ENCODE measurements around the gene NOS1AP.

NOS1AP gene

DNA sequence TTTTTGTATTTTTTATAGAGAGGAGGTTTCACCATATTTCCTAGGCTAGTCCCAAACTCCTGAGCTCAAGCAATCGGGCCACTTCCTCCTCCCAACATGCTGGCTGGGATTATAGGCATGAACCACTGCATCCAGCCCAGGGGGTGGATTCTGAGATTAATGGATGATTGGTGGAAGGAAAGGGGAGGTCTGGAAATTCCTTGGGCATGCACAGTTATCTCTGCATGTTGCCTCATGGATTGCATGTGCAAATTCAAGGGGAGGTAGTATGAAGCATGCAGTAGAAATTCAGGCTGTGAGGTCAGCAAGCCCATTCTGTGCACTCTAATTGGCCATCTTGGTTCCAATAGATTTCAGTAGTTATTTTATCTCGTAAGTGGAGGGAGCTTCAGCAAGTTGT is 182.7 kb downstream of the NOS1AP start:
- H2AFZ ChIP-seq (ENCODE audit: low read length) = no peak overlapping the region
- H3K9me3 ChIP-seq (ENCODE audit: insufficient read depth, low read depth, low read length) = no peaks in the 10 kb centered on the region
- TF ChIP-seq EZH2phosphoT487 (IDR thresholded peaks at IDR 0.05; ENCODE audit: borderline replicate concordance) (no peak), CTCF (conservative IDR thresholded peaks at IDR 0.05; ENCODE audit: low read length) (no peak)
- no peaks in the 10 kb centered on the region for H3K36me3 ChIP-seq (ENCODE audit: insufficient read depth, low read length)
- no peaks in the 10 kb centered on the region for H3K79me2 ChIP-seq (ENCODE audit: insufficient read depth, low read length)
- no peaks in the 10 kb centered on the region for H3F3A ChIP-seq (ENCODE audit: low read depth)
- peaks cover 12% of the 10 kb centered on the region for H3K4me1 ChIP-seq (ENCODE audit: insufficient read depth, low read length, poor library complexity, severe bottlenecking)
- no peak overlapping the region for H3K9ac ChIP-seq (ENCODE audit: low read depth, low read length, poor library complexity, severe bottlenecking)
- H3K4me2 ChIP-seq (ENCODE audit: low read depth, low read length, poor library complexity, severe bottlenecking) = no peak overlapping the region
- no peaks in the 10 kb centered on the region for H3K9me2 ChIP-seq (replicated peaks; ENCODE audit: low read depth, low read length)
- H3K27me3 ChIP-seq (ENCODE audit: insufficient read depth, low read length, poor library complexity, severe bottlenecking) = no peaks in the 10 kb centered on the region
- no peaks in the 10 kb centered on the region for H4K20me1 ChIP-seq (ENCODE audit: insufficient read depth, low read length, poor library complexity, severe bottlenecking)
- H3K4me3 ChIP-seq (ENCODE audit: low read length, poor library complexity, severe bottlenecking) = no peak overlapping the region

- Histone ChIP-seq H3K9ac (ENCODE audit: low read depth, low read length, poor library complexity, severe bottlenecking) (no peak overlapping the region), H4K20me1 (ENCODE audit: insufficient read depth, low read length, poor library complexity, severe bottlenecking) (no peaks in the 10 kb centered on the region), H3K9me2 (replicated peaks; ENCODE audit: low read depth, low read length) (no peaks in the 10 kb centered on the region), H3K4me1 (ENCODE audit: insufficient read depth, low read length, poor library complexity, severe bottlenecking) (peaks cover 12% of the 10 kb centered on the region), H3K79me2 (ENCODE audit: insufficient read depth, low read length) (no peaks in the 10 kb centered on the region), H2AFZ (ENCODE audit: low read length) (no peak overlapping the region), H3K9me3 (ENCODE audit: insufficient read depth, low read depth, low read length) (no peaks in the 10 kb centered on the region), H3F3A (ENCODE audit: low read depth) (no peaks in the 10 kb centered on the region), H3K27me3 (ENCODE audit: insufficient read depth, low read length, poor library complexity, severe bottlenecking) (no peaks in the 10 kb centered on the region), H3K4me2 (ENCODE audit: low read depth, low read length, poor library complexity, severe bottlenecking) (no peak overlapping the region), H3K36me3 (ENCODE audit: insufficient read depth, low read length) (no peaks in the 10 kb centered on the region), H3K4me3 (ENCODE audit: low read length, poor library complexity, severe bottlenecking) (no peak overlapping the region)
- TF ChIP-seq CTCF (conservative IDR thresholded peaks at IDR 0.05; ENCODE audit: low read length) (no peak), EZH2phosphoT487 (IDR thresholded peaks at IDR 0.05; ENCODE audit: borderline replicate concordance) (no peak)
Measured at GRCh38 chr1:162253790-162254189, 184.3 kb downstream of the NOS1AP start.

GRCh38 chr1:162256287-162256686 is 186.8 kb downstream of the NOS1AP start:
- no peak for TF ChIP-seq CTCF (conservative IDR thresholded peaks at IDR 0.05; ENCODE audit: low read length)
- no peak for TF ChIP-seq EZH2phosphoT487 (IDR thresholded peaks at IDR 0.05; ENCODE audit: borderline replicate concordance)
- H3K36me3 ChIP-seq (ENCODE audit: insufficient read depth, low read length) = no peaks in the 10 kb centered on the region
- no peak overlapping the region for H2AFZ ChIP-seq (ENCODE audit: low read length)
- no peak overlapping the region for H3K9ac ChIP-seq (ENCODE audit: low read depth, low read length, poor library complexity, severe bottlenecking)
- no peak overlapping the region for H3K4me3 ChIP-seq (ENCODE audit: low read length, poor library complexity, severe bottlenecking)
- no peaks in the 10 kb centered on the region for H3K27me3 ChIP-seq (ENCODE audit: insufficient read depth, low read length, poor library complexity, severe bottlenecking)
- H3F3A ChIP-seq (ENCODE audit: low read depth) = no peaks in the 10 kb centered on the region
- no peak overlapping the region for H3K4me2 ChIP-seq (ENCODE audit: low read depth, low read length, poor library complexity, severe bottlenecking)
- H3K9me3 ChIP-seq (ENCODE audit: insufficient read depth, low read depth, low read length) = no peaks in the 10 kb centered on the region
- H3K79me2 ChIP-seq (ENCODE audit: insufficient read depth, low read length) = no peaks in the 10 kb centered on the region
- no peaks in the 10 kb centered on the region for H4K20me1 ChIP-seq (ENCODE audit: insufficient read depth, low read length, poor library complexity, severe bottlenecking)
- H3K9me2 ChIP-seq (replicated peaks; ENCODE audit: low read depth, low read length) = no peaks in the 10 kb centered on the region
- peaks cover 12% of the 10 kb centered on the region for H3K4me1 ChIP-seq (ENCODE audit: insufficient read depth, low read length, poor library complexity, severe bottlenecking)
